Lower leg skin (tissue), 4 donors: ENCODE results near the gene TIMM17A. TPM values are rescaled to one million over a fixed set of nuclear protein-coding genes. Genes with fewer than 3 reads are reported as not detected.

Experiments
- DNase-seq, 2 donors: peaks; one replicate each; pipeline ENCODE4 v3.0.0-alpha.2; 2019; ENCODE audit warnings: low spot score in 2 of 2
- H3K4me3 ChIP-seq: fragments of 200-600 bp; sonication (generic); 2 replicates; pipeline ENCODE4 v1.5.1; 2017; ENCODE audit warnings: mild to moderate bottlenecking, low read depth; ENCODE audit not compliant: poor library complexity, severe bottlenecking
- POLR2A ChIP-seq, 2 donors: fragments of 450-650 bp; IDR thresholded peaks; one replicate each; pipeline ENCODE4 v1.6.1; 2016 to 2017; ENCODE audit warnings: antibody characterized with exemption in 2 of 2, mild to moderate bottlenecking in 1 of 2, moderate library complexity in 1 of 2
- WGBS, 2 donors: methylation state at CpG; one replicate each; pipeline ENCODE4 v1.1.5; 2018; 5-methylcytosine and 5-hydroxymethylcytosine counted together
- intact Hi-C: fragments of 100-400 bp; cut with DNase I; formaldehyde crosslinking; loops from one replicate; pipeline ENCODE4 v1.15.0; 2023; ENCODE audit warnings: low total_unique reads
- total RNA-seq, 4 donors: library from RNA; depleted of rRNA; stranded (reverse); fragments of >200 nt; gene quantifications; one replicate each; pipeline ENCODE4 v1.1.0, GENCODE V29; 2016
- TF ChIP-seq, protein P1 (sequence below), 3 donors: fragments of 450-650 bp; IDR thresholded peaks; one replicate each; pipeline ENCODE4 v1.5.1; 2016; ENCODE audit warnings: antibody characterized with exemption in 3 of 3, mild to moderate bottlenecking in 3 of 3, moderate library complexity in 2 of 3

Gene TIMM17A
- total RNA-seq, 4 donors from 2014 or later, result 18.7 to 22.4 (median 20.2) TPM

DNA sequence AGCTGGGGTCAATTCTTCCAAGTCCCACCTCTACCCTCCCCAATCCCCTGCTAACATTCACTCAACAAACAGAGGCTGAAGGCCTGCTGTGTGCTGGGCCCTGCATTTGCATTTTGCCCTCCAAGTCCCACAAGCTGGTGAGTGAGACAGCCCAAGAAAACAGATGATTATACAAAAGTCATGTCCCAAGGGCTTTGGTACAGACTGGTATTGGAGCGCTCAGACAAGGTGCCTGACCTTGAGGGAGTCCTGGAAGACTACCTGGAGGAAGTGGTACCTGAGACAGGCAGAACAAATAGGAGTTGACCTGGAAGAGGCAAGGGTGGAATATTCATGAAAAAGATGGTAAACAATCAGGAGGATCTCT lies 13.2 kb upstream of the TIMM17A start:
- 85 to 96% methylated on average over 1 of the region's 1 CpG for WGBS, 2 donors
- DNase-seq, result peak in 1 of 2 donors; percentile 28
- no peak overlapping the region for H3K4me3 ChIP-seq
- intact Hi-C loops, result no loop called here
- TF ChIP-seq POLR2A (IDR thresholded peaks at IDR 0.05), result no peak
- TF ChIP-seq, protein P1, sequence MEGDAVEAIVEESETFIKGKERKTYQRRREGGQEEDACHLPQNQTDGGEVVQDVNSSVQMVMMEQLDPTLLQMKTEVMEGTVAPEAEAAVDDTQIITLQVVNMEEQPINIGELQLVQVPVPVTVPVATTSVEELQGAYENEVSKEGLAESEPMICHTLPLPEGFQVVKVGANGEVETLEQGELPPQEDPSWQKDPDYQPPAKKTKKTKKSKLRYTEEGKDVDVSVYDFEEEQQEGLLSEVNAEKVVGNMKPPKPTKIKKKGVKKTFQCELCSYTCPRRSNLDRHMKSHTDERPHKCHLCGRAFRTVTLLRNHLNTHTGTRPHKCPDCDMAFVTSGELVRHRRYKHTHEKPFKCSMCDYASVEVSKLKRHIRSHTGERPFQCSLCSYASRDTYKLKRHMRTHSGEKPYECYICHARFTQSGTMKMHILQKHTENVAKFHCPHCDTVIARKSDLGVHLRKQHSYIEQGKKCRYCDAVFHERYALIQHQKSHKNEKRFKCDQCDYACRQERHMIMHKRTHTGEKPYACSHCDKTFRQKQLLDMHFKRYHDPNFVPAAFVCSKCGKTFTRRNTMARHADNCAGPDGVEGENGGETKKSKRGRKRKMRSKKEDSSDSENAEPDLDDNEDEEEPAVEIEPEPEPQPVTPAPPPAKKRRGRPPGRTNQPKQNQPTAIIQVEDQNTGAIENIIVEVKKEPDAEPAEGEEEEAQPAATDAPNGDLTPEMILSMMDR (IDR thresholded peaks at IDR 0.05), result no peak

DNA sequence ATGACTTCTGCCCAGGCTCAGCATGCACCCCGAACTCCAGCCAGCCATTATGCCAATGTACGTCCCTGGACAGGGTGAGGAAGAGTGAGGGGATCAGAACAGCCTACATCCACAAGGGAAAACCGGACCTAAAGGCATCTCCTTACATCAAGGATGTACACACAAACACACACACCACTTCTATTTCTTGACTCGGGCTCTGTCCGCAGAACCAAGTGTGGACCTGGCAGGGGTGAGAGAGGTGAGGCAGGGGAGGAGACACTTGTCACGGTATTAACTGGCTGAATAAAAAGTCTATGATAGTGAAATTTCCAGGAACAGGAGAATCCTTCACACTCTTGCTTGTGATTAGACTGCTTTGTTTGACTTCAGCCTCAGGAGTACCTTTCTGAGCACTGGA lies 11.3 kb upstream of the TIMM17A start:
- DNase-seq, result peak in 1 of 2 donors; percentile 63
- 87 to 90% methylated on average over 6 of the region's 6 CpGs for WGBS, 2 donors
- no peak overlapping the region for H3K4me3 ChIP-seq
- intact Hi-C loops, result no loop called here
- no peak for TF ChIP-seq POLR2A (IDR thresholded peaks at IDR 0.05)
- TF ChIP-seq, protein P1 (IDR thresholded peaks at IDR 0.05), result no peak

DNA sequence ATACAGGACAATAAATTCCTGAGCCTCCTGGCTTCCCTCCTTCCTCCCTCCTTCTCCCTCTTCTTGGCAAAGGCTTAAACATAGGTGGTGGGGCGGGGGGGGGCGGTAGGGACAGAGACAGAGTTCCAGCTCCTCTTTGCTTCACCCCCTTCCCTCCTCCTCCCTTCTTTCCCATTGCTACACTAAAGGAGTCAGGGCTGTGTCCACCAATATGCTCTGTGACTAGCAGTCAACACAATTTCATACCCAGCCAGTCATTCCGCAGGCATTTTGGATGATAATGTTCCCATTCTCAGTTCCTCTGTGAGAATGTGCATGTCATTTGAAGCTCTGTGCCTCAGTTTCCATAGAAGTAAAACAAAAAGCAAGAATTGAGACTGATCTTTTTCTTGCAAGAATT lies 10.7 kb upstream of the TIMM17A start:
- H3K4me3 ChIP-seq, result no peak overlapping the region
- TF ChIP-seq, protein P1 (IDR thresholded peaks at IDR 0.05), result no peak
- TF ChIP-seq POLR2A (IDR thresholded peaks at IDR 0.05), result no peak
- intact Hi-C loops, result no loop called here
- DNase-seq, result peak in 1 of 2 donors; percentile 10
- 63% methylated on average over 2 to 3 of the region's 3 CpGs for WGBS, 2 donors

DNA sequence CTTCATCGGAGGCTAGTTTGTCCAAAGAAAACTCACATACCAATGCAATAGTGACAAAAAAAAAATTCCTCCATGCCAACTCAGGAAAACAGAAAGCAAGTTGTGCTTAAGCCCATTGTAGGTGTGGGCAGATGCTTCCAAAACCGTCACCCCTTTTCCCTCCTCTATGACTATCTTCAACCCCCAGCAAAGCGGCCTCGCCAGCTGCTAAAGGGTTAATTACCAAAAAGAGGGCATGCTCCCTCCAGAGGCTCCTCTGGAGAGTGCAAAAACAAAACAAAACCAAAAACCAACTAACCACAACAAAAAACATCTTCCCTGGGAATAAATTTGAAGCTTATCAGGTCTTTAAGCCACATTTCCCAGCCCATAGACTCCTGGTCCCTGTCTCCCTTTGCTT lies 10.1 kb upstream of the TIMM17A start:
- DNase-seq, result peak in 1 of 2 donors; percentile 32
- intact Hi-C loops, result no loop called here
- no peak overlapping the region for H3K4me3 ChIP-seq
- TF ChIP-seq POLR2A (IDR thresholded peaks at IDR 0.05), result no peak
- TF ChIP-seq, protein P1 (IDR thresholded peaks at IDR 0.05), result no peak
- 50 to 67% methylated on average over 4 of the region's 4 CpGs for WGBS, 2 donors

DNA sequence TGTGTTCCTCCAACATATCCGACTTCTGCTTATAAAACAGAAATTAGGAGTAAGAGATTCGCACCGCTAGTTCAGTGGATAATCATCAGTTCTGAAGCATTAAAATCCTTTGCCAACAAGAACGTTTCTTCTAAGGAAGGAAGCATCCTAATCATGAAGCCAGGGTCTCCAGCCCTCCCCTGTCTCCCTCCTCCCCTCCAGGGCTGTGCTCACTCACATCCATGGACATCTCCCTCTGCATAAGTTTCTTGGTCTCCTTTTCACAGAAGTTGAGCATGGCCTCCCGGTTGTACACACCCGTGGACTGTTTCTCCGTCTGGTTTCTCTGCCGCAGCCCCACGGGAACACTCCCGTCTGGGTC lies 9.5 kb upstream of the TIMM17A start:
- peak in 1 of 2 donors; percentile 70 for DNase-seq
- peak overlapping the region; percentile 48 for H3K4me3 ChIP-seq
- WGBS, 2 donors, result 24 to 32% methylated on average over 10 of the region's 10 CpGs
- TF ChIP-seq POLR2A (IDR thresholded peaks at IDR 0.05), result no peak
- TF ChIP-seq, protein P1 (IDR thresholded peaks at IDR 0.05), result no peak
- intact Hi-C loops, result no loop called here

DNA sequence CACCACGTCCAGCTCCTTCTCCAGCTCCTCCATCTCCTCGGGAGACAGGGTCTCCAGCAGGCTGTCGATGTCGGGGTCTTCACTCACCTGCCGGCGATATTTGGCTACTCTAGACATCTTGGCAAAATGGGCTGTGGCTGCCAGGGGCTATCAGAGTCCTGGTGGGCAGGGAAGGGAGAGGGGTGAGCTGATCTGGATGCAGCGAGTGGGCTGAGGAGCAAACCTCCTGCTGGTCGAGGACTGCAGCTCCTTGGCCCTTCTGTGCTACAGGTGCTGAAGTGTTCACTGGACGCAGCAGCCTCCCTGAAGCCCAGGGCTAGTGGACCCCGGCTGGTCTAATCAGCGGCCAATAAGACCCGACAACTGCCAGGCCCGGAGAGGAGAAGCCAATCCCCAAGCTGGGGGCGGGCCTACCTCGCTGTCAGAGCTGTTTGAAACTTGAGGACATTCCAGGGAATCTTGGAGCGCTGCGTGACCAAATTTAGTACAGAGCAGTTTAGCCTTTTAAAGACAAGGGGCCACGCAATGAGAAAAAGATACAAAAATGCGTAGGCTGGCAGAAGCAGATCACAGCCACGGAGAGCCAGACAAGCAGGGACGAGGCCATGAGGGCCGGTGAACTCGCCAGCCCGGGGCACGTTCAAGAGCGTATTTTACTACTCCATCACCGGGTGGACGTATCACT lies 8.9 kb upstream of the TIMM17A start, which contains the start of gene LMOD1:
Gene LMOD1, minus strand, starts transcription at position 325 of the 685 bp plus-strand sequence. Its CDS starts 208 bp downstream, at position 117.
- peak within 1 kb of the TSS; percentile 48 for H3K4me3 ChIP-seq
- TF ChIP-seq, protein P1 (IDR thresholded peaks at IDR 0.05), result no peak
- TF ChIP-seq POLR2A (IDR thresholded peaks at IDR 0.05), result no peak
- peak; percentile 74 to 94 for DNase-seq
- intact Hi-C loops, result no loop called here
- WGBS, 2 donors, result 12 to 16% methylated on average over 23 to 28 of the region's 28 CpGs
